SU-DHL-6 (cell line): Measurements from ENCODE around the gene SCN9A.

ENCODE experiments used
- EZH2phosphoT487 ChIP-seq: fragments of 200-600 bp; sonication (generic), shearing (Covaris generic); conservative IDR thresholded peaks from 2 replicates; pipeline ENCODE4 v1.6.1; 2018; ENCODE audit warnings: mild to moderate bottlenecking, antibody characterized with exemption, low read length, moderate library complexity, mixed read lengths
- TF ChIP-seq, protein P1 (sequence below): fragments of 200-600 bp; sonication (generic); IDR thresholded peaks from one replicate; pipeline ENCODE4 v1.5.1; 2017; ENCODE audit warnings: antibody characterized with exemption, mild to moderate bottlenecking, low read length, moderate library complexity; ENCODE audit not compliant: insufficient read depth, poor library complexity, severe bottlenecking

DNA sequence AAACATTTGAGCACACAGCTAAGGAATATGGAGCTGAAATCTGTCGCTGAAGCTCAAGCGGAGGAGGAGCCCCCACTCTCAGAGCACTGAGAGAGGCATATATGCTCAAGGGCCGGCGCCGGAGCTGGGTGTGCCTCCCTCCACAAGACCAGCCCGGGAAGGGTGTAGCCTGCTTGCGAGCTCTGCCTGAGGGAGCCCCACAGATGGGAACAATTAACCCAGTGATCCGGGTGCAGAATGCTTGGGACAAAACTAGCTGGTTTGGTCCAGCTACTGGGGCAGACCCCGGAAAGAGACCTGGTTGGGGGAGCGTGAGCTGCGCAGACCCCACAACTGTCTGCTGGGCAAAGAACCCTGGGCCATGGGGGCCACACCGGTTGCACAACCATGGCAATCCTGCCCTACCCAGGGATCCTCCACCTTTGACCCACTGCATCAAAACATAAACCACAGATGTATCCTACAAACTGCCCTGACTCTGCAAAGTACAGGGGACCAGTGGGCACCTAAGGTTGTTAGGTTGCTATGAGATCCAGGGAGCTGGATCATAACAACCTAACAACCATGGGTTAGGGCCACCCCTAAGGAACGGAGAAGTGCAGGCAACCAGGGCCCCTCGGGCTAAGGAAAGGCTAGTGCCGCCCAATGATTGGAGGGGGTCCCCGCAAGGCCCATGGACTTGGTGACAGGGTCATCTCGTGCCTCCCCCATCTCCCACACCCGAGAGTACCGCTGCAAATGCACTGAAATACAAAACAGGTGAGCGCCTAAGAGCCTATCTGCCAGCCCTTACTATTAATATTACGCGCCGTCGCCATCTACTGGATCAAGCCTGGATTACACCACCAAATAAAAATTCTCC, 194.6 kb downstream of the SCN9A start:
- TF ChIP-seq, protein P1, sequence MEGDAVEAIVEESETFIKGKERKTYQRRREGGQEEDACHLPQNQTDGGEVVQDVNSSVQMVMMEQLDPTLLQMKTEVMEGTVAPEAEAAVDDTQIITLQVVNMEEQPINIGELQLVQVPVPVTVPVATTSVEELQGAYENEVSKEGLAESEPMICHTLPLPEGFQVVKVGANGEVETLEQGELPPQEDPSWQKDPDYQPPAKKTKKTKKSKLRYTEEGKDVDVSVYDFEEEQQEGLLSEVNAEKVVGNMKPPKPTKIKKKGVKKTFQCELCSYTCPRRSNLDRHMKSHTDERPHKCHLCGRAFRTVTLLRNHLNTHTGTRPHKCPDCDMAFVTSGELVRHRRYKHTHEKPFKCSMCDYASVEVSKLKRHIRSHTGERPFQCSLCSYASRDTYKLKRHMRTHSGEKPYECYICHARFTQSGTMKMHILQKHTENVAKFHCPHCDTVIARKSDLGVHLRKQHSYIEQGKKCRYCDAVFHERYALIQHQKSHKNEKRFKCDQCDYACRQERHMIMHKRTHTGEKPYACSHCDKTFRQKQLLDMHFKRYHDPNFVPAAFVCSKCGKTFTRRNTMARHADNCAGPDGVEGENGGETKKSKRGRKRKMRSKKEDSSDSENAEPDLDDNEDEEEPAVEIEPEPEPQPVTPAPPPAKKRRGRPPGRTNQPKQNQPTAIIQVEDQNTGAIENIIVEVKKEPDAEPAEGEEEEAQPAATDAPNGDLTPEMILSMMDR, result no peak
- no peak for TF ChIP-seq EZH2phosphoT487
